MV-4-11 (cell line): ENCODE results near the gene CORO7.
A peak's percentile ranks its signal among the peaks of the same experiment; 100 is the strongest.

Experiments
- DNase-seq: peaks from one replicate; lab custom pipeline; 2025; lab: John Stamatoyannopoulos, UW

CORO7 gene

DNA sequence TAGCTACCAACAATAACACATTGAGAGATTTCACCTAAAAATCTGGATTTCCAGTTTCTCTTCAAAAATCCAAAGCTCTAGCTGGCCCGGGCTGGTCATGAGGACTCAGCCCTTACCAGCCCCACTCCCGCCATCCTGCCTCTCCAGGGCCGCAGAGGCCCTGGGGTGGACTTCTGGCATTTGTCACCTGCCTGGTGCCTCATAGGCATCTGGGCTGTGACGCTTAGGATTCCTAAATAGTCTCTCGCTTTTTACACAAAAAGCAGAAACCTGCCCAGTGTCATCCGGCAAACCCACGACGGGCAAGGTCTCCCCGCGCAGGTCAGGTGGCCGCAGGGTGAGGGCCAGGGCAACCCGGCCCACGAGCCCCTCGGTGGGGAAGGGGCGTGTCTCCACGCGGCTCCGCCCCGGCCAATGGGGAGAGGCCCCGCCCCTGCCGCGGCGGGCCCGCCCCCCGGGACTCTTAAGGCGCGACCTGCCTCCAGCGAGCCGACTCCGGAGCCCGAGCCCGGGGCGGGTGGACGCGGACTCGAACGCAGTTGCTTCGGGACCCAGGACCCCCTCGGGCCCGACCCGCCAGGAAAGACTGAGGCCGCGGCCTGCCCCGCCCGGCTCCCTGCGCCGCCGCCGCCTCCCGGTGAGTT, 44.9 kb downstream of the CORO7 start, which contains the start of gene VASN:
VASN (plus strand) TSS at position 492 of the 644 bp plus-strand sequence. CDS start 9,030 bp downstream, outside the sequence.
- peak; percentile 24 for DNase-seq

DNA sequence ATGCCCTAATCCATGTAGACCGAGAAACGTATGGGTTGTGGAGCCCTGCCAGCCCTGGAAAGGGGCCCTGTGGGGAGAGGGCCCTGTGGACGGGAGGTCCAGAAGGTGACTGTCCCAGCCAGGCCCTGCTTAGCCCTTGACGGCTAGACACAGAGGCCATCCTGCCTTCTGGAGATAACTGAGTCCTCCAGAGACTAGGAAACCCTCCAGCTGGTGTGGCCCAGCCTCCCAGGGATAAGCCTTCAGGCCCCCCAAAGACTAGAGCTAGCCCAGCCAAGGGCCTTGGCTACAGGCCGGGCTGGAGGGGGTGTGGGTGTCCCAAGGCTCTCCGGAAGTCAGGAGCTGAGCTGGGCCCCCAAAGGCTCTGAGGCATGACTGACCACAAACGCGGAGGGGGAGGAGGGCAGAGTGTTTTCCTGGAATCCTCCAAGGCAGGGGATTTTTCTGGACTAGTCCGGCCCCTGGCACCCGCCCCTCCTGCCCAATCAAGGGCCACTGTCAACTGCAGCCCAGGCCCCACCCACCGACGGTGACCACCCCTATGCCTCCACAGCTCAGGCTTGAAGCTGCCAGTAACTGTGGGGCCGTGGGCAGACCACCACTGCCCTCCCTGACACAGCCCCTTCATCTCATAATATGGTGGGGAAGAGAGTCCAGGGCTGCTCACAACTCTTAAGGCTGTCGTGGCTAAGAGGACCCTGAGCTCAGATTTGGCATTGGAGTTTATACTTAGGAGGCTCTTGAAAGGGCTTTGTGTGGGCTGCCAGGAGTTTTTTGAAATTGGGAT, 45.6 kb downstream of the CORO7 start:
- no peak for DNase-seq

DNA sequence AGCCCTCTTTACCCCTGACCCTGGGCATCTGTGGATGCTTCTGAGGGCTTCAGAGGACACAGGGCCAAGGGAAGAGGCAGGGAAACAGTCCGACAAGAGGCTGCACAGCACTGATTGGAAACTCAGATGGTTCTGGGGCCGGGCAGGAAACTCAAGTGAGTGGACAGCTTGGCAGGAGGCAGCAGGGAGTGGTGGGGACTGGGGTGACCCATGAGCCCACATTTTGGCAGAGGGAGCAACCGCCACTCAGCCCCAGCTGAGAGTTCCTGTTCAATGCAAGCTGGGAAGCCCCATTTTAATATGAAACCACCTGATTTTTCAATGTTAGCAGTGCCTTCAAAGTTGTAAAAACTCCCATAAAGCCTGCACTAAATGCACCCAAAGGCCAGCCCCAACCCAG, 46.2 kb downstream of the CORO7 start:
- DNase-seq: no peak

DNA sequence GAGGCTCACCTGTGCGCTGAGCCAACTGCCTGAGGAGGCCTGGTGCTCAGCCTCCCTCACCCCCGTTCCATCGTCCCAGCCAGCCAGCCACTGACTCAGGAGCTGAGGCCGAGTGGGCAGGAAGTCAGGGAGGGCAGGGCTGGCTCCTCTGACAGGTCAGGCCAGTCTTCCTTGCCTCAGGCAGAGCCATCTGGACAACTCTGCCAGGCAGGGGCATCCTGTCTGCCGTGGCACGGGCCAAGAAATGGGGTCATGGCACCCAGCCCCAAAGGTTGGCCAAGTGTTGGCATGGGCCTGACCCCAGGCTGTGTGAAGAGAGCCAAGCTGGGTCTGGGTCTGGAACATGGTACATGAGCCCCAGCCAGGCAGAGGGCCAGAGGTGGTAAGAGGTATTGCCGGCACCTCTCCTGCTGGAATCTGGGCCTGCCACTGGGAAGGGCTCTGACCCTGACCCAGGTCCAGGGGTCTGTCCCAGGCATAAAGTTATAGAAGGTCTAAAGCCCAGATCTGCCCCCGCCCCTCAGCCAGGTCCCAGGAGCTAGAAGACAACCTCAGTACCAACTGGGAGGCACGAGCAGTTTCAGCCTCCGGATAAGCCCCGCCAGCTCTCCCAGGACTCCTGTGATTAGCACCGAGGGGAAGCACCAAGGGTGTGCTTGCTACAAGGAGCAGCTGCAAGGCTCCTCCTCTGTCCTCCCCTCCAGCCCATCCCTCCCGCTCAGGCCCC, 47.2 kb downstream of the CORO7 start:
- DNase-seq: no peak

DNA sequence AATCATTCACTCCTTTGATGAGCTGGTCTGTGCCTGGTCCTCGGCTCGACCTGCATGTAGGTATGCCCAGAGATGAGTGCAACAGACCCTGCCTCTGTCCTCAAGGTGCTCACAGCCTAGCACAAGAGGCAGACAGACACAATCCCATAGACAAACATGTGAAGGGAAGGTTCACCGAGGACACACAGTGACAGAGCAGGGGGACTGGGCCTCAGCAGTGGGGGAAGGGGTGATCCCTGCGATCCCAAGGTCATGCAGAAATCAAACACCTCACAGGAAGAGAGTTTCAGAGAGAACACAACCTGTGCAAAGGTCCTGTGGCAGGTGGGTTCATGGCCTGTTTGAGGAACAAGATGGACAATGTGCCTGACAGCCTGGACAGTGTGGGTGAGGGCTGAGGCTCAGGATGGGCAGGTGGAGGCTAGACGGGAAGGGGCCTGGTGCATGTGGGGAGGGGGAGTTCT, 49.0 kb downstream of the CORO7 start:
- DNase-seq: no peak

DNA sequence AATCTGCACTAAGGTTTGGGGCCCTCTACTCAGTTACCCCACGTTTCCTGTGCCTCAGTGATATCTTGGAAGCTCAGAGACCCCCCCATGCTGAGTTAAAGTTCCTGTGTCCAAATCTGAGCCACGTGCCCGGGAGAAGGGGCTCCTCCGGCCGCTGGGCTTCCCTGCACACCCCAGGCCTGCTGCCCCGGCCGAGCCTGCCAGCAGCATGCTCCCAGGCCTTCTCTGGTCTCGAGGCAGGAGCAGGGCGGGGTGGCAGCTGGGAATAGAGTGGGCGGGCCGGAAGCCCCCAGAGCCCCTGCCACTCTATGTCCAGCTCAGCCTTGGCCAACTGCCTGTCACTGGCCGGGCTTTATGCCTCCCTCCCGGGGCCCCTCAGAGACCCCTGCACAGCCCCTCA, 50.4 kb downstream of the CORO7 start:
- no peak for DNase-seq

DNA sequence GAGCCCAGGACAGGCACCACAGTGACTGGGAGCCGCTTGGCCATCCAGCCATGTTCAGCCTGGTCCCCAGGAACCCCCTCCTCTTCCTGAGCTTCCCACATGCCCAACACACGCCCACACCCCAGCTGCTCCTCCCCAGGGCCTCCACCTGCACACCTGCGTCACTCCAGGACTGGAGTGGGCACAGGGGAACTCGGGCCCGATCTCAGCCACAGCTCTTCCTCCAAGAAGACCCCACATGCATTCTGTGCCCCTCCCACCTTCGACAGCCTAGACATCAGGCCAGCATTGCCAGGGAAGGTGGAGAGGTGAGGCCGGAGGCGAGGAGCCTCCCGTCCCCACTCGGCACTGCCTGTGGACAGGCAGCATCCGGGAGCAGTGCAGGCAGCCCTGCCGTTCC, 50.8 kb downstream of the CORO7 start:
- DNase-seq: no peak

DNA sequence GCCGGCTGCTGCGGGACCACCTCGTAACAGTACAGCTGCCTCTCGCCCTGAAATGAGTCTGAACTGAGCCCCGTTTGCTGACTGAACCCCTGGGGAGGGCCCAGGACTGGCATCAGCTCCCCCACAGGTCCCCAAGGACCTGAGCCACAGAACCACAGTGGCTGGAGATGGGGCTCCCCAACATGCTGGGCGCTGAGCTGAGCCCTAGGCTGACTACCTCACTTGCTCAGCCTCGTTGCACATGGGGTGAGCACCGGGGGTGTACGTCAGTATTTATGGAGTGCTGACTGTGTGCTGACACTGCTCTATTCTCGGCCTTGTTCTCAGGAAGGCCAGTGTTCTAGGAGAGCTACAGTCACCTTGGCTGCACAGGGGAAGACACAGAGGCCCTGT, 51.4 kb downstream of the CORO7 start:
- no peak for DNase-seq

DNA sequence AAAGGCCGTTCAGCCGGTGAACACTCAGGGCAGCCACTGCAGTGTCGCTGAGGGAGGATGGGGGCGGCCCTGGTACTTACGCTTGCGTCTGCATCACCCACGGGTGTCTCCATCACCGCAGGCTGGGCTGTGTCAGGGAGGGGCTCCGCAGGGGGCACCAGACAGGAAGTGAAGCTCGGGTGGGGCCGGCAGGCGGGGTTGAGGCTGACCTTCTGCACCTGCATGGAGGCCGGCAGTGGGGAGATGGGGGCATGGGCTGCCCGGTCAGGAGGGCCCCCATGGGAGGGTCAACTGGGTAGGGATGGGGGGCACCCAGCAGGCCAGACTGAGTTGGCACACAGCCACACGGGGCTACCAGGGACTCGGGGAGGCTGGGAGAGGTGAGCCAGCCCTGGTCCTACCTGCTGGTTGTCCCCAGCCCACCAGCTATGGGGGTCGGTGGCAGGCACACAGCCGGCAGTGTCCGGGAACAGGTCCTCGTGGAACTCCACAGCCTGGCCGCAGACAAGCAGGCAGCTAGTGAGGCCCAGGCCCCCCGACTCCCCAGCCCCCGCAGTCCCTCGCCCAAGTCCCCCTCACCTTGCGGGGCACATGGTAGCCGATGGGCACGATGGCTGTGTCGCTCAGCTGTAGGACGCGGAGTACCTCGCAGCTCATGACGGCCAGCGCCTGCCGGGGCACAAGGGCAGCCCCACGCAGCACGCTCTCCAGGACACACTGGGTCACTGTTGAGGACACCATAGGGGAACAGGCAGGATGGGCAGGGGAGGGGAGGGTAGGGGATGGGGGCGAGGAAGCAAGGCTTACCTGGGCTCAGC, 52.0 kb downstream of the CORO7 start:
- no peak for DNase-seq

DNA sequence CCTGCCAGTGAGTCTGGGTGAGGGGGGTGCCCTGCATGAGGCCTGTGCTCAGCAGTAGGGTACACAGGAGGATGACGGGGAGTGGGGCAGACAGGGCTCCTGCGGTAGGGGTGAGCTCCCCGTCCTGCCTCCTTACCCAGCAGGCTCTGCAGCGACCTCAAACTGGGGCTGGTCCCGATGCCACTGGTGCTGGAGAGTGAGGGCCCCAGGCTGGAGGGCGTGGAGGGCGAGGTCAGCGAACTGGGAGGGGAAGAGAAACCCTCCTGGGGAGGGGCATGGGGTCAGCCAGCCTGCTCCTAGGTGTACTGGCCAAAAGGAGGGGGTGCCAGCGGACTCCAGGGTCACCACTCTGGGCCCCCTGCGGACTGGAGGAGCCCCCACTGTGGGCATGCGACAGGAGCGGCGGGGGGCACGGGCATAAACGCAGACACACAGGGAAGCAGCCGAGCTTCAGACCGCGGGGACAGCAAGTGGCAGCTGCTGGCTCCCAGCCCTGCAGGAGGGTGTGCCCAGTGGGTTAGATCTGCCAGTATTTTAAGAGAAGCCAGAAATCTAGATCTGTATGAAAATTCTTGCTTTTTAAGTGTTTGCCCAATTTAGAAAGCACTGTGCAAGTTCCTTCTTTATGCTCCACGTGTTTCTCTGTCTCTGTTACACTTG, 53.8 kb downstream of the CORO7 start:
- DNase-seq: peak; percentile 85

DNA sequence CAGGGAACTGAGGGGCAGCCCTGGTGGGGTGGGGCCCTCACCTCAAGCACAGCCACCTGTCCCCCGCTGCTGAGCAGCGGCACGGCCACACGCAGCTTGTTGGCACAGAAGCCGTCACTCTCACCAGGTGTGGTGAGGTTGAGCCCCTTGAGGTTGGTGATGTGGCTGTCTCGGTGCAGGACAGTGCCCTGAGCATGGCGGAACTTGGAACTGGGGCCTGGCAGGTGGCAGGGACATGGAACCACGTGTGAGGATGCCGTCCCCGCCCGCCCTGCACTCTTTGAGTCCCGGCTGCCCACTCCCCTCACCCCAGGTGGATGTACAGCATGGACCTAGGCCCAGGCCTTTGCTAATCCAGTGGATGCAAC, 54.5 kb downstream of the CORO7 start:
- no peak for DNase-seq

DNA sequence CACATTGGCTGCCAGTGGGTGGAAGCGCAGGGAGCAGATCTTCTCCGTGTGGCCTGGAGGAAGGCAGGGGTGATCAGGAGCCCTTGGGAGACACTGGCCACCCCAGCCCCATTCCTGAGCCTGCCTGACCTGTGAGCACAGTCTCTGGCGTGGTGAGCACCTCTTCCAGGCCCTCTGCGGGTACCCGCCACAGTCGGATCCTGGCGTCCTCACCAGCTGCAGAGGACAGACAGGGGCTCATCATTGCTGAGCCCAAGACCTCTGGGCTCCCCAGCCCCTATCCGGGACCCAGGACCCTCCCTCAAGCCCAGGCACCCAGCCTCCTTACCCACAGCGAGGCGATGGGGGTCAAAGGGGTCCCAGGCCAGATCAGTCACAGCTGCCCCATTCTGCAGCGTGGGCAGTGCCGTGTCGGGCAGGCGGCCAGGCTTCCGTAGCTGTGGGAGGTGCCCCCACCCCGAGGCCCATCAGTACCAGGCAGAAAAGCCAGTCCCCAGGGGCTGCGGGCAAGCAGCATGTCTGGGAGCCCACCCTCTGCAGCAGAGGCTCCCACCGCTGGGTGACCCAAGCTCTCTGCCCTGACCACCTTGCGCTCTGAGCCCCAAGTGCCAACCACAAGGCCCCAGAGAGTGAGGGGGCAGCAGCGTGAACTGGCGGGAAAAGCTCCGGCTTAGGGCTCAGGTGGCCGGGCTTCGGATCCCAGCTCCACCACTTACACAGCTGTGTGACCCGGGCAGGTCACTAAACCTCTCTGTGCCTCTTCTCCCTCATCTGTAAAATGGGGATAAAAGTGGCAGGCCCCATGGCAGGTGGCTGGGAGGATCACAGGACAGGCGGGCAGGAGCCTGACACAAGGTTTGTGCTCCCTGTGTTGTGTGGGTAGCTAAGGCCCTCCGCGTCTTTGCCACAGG, 55.1 kb downstream of the CORO7 start:
- no peak for DNase-seq

DNA sequence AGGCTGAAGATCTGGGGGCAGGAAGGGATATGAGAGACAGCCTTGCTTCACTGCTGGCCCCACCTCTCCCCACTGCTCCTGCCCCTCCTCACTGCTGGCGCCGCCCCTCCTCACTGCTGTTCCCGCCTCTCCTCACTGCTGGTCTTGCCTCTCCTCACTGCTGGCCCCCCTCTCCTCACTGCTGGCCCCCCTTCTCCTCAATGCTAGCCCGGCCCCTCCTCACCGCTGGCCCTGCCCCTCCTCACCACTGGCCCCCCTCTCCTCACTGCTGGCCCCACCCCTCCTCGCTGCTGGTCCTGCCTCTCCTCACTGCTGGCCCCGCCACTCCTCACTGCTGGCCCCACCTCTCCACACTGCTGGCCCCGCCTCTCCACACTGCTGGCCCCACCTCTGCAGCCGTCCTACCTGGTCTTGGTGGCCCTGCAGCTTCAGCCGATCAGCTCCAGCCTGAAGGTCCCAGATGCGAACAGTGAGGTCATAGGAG, 55.8 kb downstream of the CORO7 start:
- no peak for DNase-seq

DNA sequence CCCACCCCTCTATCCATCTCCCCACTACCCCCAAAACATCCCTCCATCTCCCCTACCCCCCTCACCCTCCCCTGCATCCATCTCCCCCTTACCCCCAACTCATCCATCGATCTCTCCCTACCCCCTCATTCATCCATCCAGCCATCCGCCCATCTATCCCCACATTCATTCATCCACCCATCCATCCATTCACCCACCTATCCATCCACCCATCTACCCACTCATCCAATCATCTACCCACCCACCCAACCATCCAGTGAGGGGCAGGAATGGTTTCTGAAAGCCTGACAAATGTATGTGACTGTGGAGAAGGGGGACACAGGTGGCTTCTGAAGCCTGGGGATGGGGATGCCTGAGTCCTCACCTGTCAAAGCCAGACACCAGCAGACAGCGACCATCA, 56.5 kb downstream of the CORO7 start:
- DNase-seq: no peak

DNA sequence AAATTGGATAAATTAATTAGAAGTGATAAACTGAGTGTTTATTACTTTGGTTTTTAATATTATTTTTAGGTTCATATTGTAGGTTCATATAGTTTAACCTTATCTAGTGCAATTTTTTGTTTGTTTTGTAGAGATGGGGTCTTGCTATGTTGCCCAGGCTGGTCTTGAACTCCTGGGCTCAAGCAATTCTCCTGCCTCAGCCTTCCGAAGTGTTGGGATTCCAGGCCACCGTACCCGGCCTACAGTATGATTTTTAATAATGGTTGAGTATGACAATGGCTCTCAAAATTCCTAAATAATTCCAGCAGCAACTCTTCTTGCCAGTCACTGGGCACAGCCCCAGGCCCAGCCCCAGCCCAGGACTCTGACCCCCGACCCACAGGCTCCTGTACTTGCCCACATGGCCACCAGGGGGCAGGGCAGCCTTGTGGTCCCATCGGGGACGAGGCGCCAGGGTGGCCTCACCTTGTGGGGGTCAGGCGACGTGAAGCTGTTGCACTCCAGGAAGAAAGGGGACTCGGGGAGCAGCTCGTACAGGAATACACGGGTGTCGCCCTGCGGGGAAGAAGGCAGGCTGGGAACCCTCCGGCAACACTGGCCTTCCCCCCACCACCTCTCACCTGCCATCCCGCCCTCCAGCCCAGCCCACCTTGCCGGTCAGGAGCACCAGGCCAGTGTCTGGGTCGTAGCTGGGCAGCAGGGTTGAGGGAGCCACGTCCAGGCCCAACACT, 57.4 kb downstream of the CORO7 start:
- DNase-seq: no peak

DNA sequence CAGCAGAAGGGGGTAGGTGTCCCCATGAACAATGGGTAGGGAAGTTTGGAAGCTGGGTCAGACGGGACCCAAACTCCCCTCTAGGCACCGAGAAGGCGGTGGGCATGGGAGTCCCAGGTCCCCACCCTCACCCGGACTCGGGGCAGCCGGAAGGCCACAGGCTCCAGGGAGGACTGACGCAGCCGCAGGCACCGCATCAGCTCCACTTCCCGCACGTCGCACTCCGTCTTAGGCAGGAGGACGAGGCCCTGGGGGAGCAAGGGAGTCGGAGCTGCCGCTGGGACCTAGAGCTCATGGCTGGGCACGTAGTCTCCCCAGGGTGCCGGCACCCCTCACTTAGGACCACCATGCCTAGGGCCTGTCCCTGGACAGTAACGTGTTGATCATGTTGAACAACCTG, 58.2 kb downstream of the CORO7 start:
- DNase-seq: no peak

DNA sequence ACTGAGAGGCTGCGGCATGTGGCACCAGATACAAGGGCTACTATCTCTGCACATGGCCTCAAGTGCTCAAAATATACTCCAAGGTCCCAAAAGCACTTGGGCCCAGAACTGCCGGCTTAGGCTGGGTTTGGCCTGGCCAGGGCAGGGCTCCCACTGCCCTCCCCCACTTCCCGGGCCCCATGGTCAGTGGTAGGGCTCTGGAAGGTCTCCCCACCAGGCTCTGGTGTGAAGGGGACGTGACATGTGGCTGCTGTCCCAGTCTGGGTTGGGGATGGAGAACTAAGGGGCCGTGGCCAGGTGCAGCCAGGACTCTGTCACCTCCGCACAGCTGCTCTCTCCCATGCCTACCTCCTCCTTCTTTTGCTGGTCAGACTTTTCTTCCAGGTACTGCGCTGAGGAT, 59.6 kb downstream of the CORO7 start:
- no peak for DNase-seq

DNA sequence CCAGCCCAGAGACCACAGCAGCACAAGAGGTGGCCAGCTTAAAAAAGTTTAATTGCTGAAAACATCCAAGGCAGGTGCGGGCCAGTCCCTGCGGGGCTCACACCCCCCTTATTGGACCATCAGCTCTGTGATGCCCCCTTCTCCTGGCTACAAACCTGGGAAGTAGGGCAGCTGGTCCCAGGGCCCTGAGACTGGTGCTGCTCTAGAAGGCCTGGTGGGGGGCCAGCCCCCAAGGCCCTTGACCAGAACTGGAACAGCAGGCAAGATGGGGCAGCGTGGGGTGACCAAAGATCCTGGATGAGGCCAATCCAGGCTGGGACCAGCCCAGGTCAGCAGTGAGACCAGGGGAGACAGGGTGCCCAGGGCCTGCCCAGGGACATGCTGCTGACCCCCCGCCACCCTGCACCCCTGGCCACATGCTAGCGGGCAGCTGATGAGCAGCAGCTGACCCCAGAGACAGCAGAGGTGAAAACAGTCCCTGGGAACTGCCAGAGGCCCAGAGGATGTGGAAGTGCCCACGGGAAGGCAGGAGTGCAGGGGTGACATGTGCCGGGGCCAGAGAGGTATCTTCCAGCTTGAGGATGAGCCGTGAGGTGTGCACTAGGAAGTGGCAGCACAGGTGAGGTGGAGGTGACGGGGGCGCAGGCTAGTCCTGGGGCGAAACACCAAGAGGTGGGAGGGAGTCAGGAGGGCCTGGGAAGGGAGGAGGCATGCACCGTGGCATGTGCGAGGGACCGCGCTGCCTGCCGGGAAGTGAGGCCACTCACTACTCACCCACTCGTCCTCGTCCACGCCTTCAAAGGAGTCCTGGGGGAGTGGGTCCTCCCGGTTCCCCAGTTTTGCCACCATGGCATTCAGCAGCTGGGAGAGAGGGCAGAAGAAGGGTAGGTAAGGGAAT, 61.6 kb downstream of the CORO7 start:
- DNase-seq: no peak

DNA sequence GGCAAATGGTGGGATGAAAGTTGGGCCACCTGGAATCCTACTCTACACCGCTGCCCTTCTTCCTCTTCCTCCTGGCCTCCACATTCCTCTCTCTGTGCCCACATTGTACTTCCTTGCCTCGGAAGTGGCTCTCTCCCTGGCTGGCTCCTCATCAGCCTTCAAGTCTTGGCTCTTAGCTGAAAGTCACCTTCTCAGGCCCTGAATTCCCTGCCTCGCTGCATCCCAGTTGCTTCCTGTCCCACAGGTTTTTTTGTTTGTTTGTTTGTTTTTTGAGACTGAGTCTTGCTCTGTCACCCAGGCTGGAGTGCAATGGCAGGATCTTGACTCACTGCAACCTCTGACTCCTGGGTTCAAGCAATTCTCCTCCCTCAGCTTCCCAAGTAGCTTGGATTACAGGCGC, 62.7 kb downstream of the CORO7 start:
- no peak for DNase-seq
